Lung (tissue), 12 donors: ENCODE data around the gene TMEM60. TPM values are rescaled to one million over a fixed set of nuclear protein-coding genes. Genes with fewer than 3 reads are reported as not detected.

ENCODE experiments used
- ATAC-seq: fragments of 200-7000 bp; cut with Tn5 transposase; one replicate; pipeline ENCODE4 v1.9.1; 2020; ENCODE audit warnings: moderate number of reproducible peaks; ENCODE audit not compliant: insufficient read depth, low FRiP score
- DNase-seq, 3 donors: peaks; one replicate each; pipeline ENCODE4 v3.0.0-alpha.2; 2013 to 2017
- H3K27ac ChIP-seq, 2 donors: one replicate each; pipeline ENCODE4 v1.5.1; 2013; ENCODE audit warnings: mild to moderate bottlenecking in 2 of 2, moderate library complexity in 2 of 2, control low read depth in 1 of 2, inconsistent platforms in 1 of 2, low read depth in 1 of 2, low read length in 1 of 2
- H3K27me3 ChIP-seq, 3 donors: one replicate each; pipeline ENCODE4 v1.5.1; 2013; ENCODE audit warnings: low read length in 2 of 3; ENCODE audit not compliant: control insufficient read depth in 3 of 3, insufficient read depth in 3 of 3
- H3K36me3 ChIP-seq, 4 donors: one replicate each; pipeline ENCODE4 v1.5.1; 2013; ENCODE audit warnings: low read length in 4 of 4, mild to moderate bottlenecking in 1 of 4, moderate library complexity in 1 of 4; ENCODE audit not compliant: control insufficient read depth in 4 of 4, insufficient read depth in 4 of 4
- H3K4me1 ChIP-seq, 5 donors: one replicate each; pipeline ENCODE4 v1.5.1; 2013; ENCODE audit warnings: low read length in 5 of 5, mild to moderate bottlenecking in 2 of 5, moderate library complexity in 1 of 5; ENCODE audit not compliant: control insufficient read depth in 5 of 5, insufficient read depth in 5 of 5
- H3K4me3 ChIP-seq: one replicate; pipeline ENCODE4 v1.5.1; 2013; ENCODE audit warnings: mild to moderate bottlenecking, control low read depth, moderate library complexity
- H3K9ac ChIP-seq, 2 donors: one replicate each; pipeline ENCODE4 v1.5.1; 2013; ENCODE audit warnings: low read length in 2 of 2, control low read depth in 1 of 2; ENCODE audit not compliant: insufficient read depth in 1 of 2
- H3K9me3 ChIP-seq, 4 donors: one replicate each; pipeline ENCODE4 v1.5.1; 2013; ENCODE audit warnings: low read length in 3 of 4, mild to moderate bottlenecking in 1 of 4, moderate library complexity in 1 of 4; ENCODE audit not compliant: control insufficient read depth in 4 of 4, insufficient read depth in 3 of 4
- CTCF ChIP-seq: IDR thresholded peaks from 2 replicates; pipeline ENCODE4 v1.5.1; 2012; ENCODE audit warnings: mild to moderate bottlenecking; ENCODE audit errors: control extremely low read depth, extremely low read depth
- WGBS, 2 donors: extraction: QIAGEN DNeasy Blood & Tissue Kit; methylation state at CpG; one replicate each; pipeline ENCODE4 v1.1.7; 2013; 5-methylcytosine and 5-hydroxymethylcytosine counted together
- polyA plus RNA-seq, 2 donors: library from polyadenylated mRNA; stranded (reverse); fragments of 200-250 nt; gene quantifications; one replicate each; pipeline ENCODE4 v1.2.1, GENCODE V29; 2013
- total RNA-seq, 2 donors: library from RNA; depleted of rRNA in 1 of 2; stranded (reverse); fragments of >200 nt in 1 of 2; gene quantifications; one replicate each; pipeline ENCODE4 v1.2.1, GENCODE V29; 2014 to 2021
- donor health status: control.
- donor health status: control.
- donor health status: Bipolar disorder and iron deficiency.
- donor health status: healthy.
- donor health status: DM: yes; HTN: yes; CAD: no.

Gene TMEM60
- total and polyA plus RNA-seq, 4 donors = 12.2 to 46.4 (median 19.6) TPM

- H3K4me1 ChIP-seq = peaks cover 0 to 16% (median 0%) of the 10 kb centered on the region in 5 donors
- no peak overlapping the region for H3K9ac ChIP-seq
- no peaks in the 10 kb centered on the region for H3K27me3 ChIP-seq
- no peak overlapping the region for H3K4me3 ChIP-seq
- WGBS, 2 donors = 97 to 100% methylated on average over 1 of the region's 1 CpG
- H3K36me3 ChIP-seq = no peaks in the 10 kb centered on the region
- DNase-seq (no peak), ATAC-seq (no peak)
- TF ChIP-seq CTCF = no peak
- peaks cover 0 to 3% (median 0%) of the 10 kb centered on the region in 4 donors for H3K9me3 ChIP-seq
- no peak overlapping the region for H3K27ac ChIP-seq
Observed at GRCh38 chr7:77833136-77833535, 34.9 kb upstream of the TMEM60 start.

GRCh38 chr7:77831953-77832352, 33.7 kb upstream of the TMEM60 start:
- 90% methylated on average over 1 of the region's 1 CpG for WGBS, 2 donors
- Histone ChIP-seq H3K36me3 (no peaks in the 10 kb centered on the region), H3K27me3 (no peaks in the 10 kb centered on the region), H3K27ac (peak overlapping the region in 1 of 2 donors; percentile 21), H3K9me3 (peaks cover 0 to 3% (median 0%) of the 10 kb centered on the region in 4 donors), H3K9ac (no peak overlapping the region), H3K4me1 (peaks cover 0 to 13% (median 0%) of the 10 kb centered on the region in 5 donors), H3K4me3 (no peak overlapping the region)
- no peak for TF ChIP-seq CTCF
- ATAC-seq (no peak), DNase-seq (no peak)

GRCh38 chr7:77831481-77831880, 33.2 kb upstream of the TMEM60 start:
- WGBS, 2 donors = 94 to 95% methylated on average over 7 of the region's 7 CpGs
- H3K9me3 ChIP-seq = peaks cover 0 to 4% (median 0%) of the 10 kb centered on the region in 4 donors
- TF ChIP-seq CTCF = no peak
- no peak overlapping the region for H3K4me3 ChIP-seq
- no peak for ATAC-seq
- H3K27me3 ChIP-seq = no peaks in the 10 kb centered on the region
- H3K9ac ChIP-seq = no peak overlapping the region
- H3K4me1 ChIP-seq = peaks cover 0 to 13% (median 0%) of the 10 kb centered on the region in 5 donors
- no peak for DNase-seq
- no peak overlapping the region for H3K27ac ChIP-seq
- no peaks in the 10 kb centered on the region for H3K36me3 ChIP-seq
